Stimulated activated CD8-positive, alpha-beta memory T cell treated with anti-CD3 and anti-CD28 coated beads, Interleukin-7, amount 100 ng/mL, for 1 hour (primary cell): ENCODE measurements around the gene MRPL2.

Source experiments
- DNase-seq, 2 donors: peaks; one replicate each; pipeline ENCODE4 v3.0.0-alpha.2; 2020; ENCODE audit warnings: low read depth in 2 of 2

MRPL2 gene

DNA sequence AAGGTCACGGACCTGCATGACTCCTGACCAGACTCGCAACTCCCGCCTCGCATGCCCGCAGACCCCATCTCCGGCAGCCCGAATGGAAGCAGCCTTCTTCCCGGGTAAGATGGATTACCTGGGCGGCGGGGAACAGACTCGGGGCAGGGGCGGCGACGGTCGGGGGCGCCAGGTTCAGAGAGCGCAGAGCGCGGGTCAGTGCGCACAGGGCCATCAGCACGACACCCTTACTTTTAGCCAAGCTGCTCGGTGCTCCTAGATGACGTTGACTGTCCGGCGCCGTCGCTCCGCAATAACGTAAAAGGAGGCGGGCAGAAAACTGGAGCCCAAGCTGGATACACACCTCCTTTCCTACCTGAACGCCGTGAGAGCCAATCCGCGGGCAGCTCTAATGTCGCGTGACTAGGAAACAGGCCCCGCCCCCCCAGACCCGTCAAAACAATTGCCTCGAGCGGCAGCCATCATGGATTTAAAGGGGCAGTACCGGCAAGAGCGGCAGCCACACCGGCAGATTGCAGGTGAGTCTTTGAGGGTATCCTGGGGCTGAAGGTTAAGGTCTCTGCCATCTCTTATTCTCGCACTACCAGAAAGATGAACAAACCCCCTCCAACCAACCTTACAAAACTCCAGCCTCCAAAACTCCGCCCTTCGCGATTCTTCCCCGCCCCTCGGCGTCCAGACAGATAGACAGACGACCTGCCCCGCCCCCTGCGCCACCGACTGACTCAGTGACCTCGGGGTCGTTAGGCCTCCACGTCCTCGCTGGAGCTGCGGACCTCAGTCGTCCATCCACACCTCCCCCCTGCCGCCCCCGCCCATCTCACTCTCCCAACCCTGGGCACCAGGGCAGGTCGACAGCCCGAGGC is at the start of gene MRPL2, which contains the start of gene KLC4:
MRPL2 (minus strand) TSS at position 267 of the 866 bp plus-strand sequence; CDS start at position 214, 53 bp downstream.
KLC4 (plus strand) TSS at position 464 of the 866 bp plus-strand sequence. CDS start 1,705 bp downstream, outside the sequence.
- peak; percentile 95 for DNase-seq

DNA sequence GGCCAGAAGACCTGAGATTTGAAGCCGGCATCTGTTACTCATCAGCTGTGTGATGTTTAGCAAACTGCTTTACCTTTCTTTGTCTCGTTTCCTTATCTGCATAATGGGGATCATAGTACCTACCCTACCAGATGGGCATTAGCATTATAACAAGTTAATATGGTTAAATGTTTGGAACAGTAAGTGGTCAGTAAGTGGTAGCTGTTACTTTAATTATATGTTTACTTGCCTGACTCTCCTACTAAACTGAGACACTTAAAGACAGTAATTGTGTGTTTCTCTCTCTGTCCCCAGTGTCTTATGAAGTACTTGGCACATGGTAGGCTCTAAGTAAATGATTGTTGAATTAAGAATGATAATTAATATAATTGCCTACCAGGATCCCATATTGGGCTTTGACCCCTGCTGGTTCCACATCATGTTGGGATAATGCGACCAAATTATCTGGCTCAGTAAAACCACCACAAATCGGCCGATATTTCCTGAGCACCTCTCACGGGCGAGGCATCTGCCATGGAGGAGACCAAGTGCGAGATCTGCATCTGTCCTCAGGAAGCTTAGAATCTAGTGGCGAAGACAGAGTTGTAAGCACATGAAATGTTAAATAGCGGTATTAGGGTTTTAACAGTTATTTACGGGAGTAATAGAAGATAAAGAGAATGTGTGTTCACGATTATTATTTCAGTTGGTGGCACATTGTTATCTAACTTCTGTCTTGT is 48.3 kb upstream of the MRPL2 start:
- no peak for DNase-seq

DNA sequence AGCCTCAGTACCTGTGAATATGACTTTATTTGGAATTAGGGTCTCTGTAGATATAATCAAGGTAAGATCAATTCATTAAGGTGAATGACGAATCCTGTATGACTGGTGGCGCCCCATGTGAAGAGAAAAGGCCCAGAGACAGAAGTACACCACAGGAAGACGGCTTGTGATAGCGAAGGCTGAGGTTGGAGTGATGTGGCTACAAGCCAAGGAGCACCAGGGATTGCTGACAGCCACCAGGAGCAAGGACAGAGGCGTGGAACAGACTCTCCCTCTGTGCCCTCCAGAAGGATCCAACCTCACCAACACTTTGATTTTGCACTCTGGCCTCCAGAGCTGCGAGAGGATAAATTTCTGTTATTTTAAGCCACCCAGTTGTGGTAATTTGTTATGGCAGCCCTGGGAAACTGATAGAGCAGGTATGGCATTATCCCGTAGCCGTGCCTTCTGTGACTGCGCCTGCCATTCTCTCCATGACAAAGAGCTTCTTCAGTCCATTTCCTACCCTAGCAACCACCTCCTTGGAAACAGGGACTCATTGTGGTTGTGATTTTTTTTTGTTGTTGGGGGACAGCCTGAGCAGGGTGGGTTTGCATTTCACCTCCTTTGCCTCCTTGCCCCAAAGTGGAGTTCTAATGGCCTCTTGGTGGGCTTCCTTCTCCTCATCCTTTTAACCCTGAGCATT is 46.4 kb upstream of the MRPL2 start:
- no peak for DNase-seq

DNA sequence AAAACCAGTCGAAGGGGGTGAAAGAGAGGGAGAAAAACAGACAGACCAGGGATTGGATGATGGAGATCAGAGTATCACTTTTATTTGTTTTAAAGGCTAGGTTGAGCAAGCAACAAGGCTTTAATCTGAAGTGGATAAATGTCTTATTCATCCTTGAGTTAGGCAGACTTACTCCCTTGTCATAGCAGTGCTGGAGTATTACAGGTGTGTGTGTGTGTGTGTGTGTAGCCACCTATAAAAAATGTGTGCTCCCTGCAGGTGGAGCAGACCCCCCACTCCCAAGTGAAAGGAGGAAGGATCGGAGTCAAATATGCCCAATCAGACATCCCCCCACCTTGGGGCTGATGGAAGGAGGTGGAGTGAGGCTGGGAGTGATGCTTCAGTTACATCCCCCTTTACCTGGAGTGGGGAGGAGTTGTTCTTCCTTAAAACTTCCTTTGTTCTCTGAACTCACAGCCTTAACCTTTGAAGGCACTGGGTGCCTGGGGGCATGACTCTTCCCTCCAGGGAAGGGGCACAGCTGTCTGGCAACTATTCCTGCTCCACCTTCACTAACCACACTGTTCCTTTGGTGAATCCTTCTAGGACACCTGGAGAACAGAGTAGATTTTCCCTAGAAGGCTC is 44.1 kb upstream of the MRPL2 start:
- no peak for DNase-seq

- no peak for DNase-seq
Measured at GRCh38 chr6:43101497-43101896, 42.3 kb upstream of the MRPL2 start.

GRCh38 chr6:43097502-43097901 is 38.3 kb upstream of the MRPL2 start:
- DNase-seq: no peak

DNA sequence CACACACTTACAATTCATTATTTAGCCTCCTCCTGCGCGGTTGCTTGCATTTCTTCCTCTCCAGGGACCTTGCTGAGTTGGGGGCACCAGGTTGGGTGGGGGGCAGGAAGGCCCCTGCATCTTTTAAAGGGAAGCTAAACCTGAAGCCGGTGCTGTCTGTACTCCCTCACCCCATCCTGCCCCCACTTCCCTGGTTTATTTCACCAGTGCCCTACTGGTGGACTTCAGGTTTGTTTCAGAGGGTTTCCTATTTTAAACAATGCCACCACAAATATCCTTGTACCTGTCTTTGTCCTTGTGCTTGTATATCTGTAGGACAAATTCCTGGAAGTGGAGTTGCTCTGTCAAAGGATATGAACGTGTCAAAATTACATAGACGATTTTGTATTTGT is 37.9 kb upstream of the MRPL2 start:
- DNase-seq: no peak

DNA sequence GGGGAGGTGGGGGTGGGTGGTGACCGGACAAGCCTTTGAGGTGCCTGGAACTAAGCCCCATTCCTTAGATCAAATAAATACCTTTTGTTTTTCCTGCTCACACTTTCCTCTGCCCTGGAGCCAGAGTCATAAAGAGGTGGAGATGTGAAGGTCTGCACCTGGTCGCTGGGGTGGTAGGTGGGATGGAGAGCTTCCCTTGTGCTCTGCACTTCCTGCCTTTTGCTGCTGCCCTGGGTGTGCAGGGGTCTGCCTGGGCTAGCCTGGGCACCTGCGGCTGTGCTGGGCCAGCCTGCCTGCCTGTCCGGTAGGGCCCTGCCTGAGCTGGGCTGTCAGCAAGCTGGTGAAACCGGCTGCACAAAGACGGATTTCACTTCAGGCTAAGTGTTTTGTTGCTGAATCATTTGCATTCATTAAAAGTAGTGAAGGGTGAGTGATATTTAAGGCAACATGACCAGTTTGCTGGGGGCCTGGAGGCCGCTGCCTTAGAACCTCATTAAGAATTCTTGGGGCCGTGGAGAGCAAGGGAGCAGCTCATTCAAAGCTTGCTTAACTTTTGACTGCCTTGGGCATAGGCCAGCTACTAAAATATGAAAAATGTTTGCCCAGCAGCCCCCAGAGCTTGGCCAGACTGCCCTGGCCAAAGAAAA is 37.3 kb upstream of the MRPL2 start:
- DNase-seq: no peak

GRCh38 chr6:43095939-43096338 is 36.7 kb upstream of the MRPL2 start:
- DNase-seq: no peak

GRCh38 chr6:43093436-43094289 is 34.4 kb upstream of the MRPL2 start:
- DNase-seq: no peak

DNA sequence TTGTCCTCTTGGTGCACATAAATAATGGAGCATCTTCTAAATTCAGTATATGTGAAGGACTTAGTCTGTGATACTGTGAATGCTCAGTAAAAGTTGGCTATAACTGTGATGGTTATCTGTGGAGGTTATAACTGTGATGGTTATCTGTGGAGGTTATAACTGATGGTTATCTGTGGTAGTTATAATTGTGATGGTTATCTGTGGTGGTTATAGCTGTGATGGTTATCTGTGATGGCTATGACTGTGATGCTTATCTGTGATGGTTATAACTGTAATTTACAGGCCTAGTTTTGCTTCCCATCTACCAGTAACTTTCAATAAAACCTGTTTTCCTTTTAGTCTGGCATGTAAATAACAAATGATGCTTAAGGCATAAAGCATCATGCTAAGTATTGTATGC is 33.4 kb upstream of the MRPL2 start:
- DNase-seq: no peak

GRCh38 chr6:43091436-43091991 is 32.3 kb upstream of the MRPL2 start:
- DNase-seq: no peak

GRCh38 chr6:43091020-43091419 is 31.8 kb upstream of the MRPL2 start:
- DNase-seq: no peak

DNA sequence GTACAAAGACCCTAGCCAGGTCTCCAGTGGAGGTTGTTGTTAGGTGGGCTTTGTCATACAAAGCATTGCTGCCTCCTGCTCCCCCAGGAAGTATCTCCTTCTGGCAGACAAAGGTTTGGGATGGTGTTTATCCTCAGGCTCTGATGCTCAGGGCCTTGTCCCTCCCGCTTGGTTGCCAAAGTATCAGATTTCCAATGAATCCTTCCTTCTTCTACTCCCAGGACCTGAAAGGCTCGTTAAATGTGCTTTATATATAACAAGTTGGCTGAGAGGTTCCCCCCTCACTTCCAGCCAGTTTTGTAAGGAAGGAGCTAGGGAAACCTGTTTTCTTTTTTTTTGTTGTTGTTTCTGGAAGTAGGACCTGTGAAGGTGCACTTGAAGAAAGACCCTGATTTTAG is 31.3 kb upstream of the MRPL2 start:
- no peak for DNase-seq

DNA sequence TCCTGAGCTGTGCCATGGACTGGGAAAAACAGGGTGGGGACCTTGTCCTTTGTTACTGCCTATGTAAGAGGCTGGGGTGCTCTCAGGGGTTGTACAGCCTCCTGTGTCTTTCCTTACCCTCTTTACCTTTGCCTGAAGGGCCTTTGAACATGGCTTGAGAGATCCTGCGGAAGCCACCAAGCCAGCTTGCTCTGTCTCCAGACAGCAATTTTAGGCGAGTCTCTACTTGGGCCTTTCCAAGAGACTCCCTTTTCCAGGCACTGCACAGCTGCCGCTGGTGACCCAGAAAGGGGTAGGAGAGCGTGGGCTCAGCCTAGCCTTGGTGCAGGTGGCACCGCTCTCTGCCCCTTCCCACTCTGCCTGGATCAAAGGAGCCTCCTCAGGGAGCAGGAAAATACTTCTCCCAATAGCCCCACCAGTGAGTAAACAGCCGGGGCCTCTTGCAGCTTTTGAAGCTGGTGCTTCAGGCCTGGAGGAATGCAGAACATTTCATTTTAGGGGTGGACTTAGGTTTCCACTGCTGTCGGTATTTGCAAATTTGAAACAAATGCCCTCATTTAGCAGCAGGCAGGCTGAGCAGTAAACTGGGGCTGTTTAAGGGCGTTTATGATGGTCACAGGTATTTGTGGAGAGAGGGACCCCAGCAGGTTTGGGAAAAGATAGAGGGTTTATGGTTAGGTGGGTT is 30.8 kb upstream of the MRPL2 start:
- DNase-seq: no peak

- no peak for DNase-seq
Measured at GRCh38 chr6:43089467-43089866, 30.2 kb upstream of the MRPL2 start.

GRCh38 chr6:43088654-43089056 is 29.4 kb upstream of the MRPL2 start:
- no peak for DNase-seq

DNA sequence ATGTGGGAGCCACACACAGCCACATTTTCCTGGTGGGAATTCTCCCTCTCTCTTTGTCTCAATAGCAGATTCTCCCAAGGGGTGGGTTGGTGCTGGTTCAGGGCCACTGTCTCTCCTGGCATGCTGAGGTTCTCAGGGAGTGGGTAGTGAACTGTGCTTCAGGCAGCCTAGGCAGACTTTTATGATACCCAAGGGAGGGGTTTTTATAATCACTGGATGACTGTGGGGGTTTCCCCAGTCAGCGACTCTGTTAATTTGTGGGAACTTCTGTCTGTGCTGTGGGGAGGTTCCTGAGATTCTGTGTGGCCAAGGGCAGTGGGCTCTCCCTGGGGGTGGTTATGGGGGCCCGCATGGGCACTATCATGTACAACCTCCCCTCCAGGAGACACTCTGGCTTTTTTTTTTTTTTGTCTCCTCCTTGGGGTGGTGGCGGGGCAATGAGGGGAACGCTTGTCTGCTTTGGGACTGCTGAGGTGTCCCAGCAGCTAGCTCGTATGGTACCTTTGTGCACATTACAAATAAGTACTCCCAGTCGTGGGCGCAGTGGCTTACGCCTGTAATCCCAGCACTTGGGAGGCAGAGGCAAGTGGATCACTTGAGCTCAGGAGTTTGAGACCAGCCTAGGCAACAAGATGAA is 26.9 kb upstream of the MRPL2 start:
- DNase-seq: no peak
